WTC11 (cell line): ENCODE measurements around the gene PDLIM4. TPM values are rescaled to one million over a fixed set of nuclear protein-coding genes. Genes with fewer than 3 reads are reported as not detected.
A peak's percentile ranks its signal among the peaks of the same experiment; 100 is the strongest.

Source experiments
- ATAC-seq: fragments of 200-7000 bp; cut with Tn5 transposase; 2 replicates; pipeline ENCODE4 v1.10.0; 2021; ENCODE audit warnings: mild to moderate bottlenecking, moderate library complexity
- CTCF ChIA-PET: fragments of 300-600 bp; sonication (Branson Sonifier 250); formaldehyde crosslinking; loops from one replicate; lab custom pipeline; 2021; ENCODE audit warnings: antibody characterized with exemption; lab: Charles Lee
- POLR2A ChIA-PET: fragments of 350-600 bp; sonication (Branson Sonifier 250); formaldehyde crosslinking; loops from one replicate; lab custom pipeline; 2021; ENCODE audit warnings: antibody characterized with exemption; lab: Charles Lee
- DNase-seq: peaks from one replicate; pipeline ENCODE4 v3.0.0; 2021; ENCODE audit warnings: low spot score
- H3K27ac Mint-ChIP-seq: 2 replicates; pipeline ENCODE4 v1.8.0; 2021; ENCODE audit warnings: mixed read lengths
- H3K27me3 Mint-ChIP-seq: 2 replicates; pipeline ENCODE4 v1.8.0; 2021; ENCODE audit warnings: low read depth, mild to moderate bottlenecking, moderate library complexity, mixed read lengths
- H3K36me3 Mint-ChIP-seq: 2 replicates; pipeline ENCODE4 v1.8.0; 2021; ENCODE audit warnings: mixed read lengths
- H3K4me1 Mint-ChIP-seq: 2 replicates; pipeline ENCODE4 v1.8.0; 2022; ENCODE audit warnings: mixed read lengths
- H3K4me3 Mint-ChIP-seq: 2 replicates; pipeline ENCODE4 v1.8.0; 2021; ENCODE audit warnings: mild to moderate bottlenecking, moderate library complexity, mixed read lengths
- H3K9me3 Mint-ChIP-seq: 2 replicates; pipeline ENCODE4 v1.8.0; 2021; ENCODE audit warnings: mixed read lengths
- CBFB ChIP-seq: sonication (generic); formaldehyde crosslinking; IDR thresholded peaks from 2 replicates; pipeline ENCODE4 v1.8.1; 2022; ENCODE audit warnings: mild to moderate bottlenecking, low read depth, missing genetic modification reagents
- CREB1 ChIP-seq: sonication (generic); formaldehyde crosslinking; IDR thresholded peaks from 2 replicates; pipeline ENCODE4 v1.8.0; 2023; ENCODE audit warnings: mild to moderate bottlenecking, missing genetic modification reagents
- CREM ChIP-seq: sonication (generic); formaldehyde crosslinking; IDR thresholded peaks from 2 replicates; pipeline ENCODE4 v1.8.1; 2022; ENCODE audit warnings: mild to moderate bottlenecking, missing genetic modification reagents, moderate library complexity
- EMX1 ChIP-seq: fragments of 250-450 bp; sonication (Bioruptor Pico); IDR thresholded peaks from 2 replicates; pipeline ENCODE4 v1.8.0; 2021; ENCODE audit warnings: mild to moderate bottlenecking
- ETV6 ChIP-seq: sonication (generic); formaldehyde crosslinking; IDR thresholded peaks from 2 replicates; pipeline ENCODE4 v1.8.1; 2022; ENCODE audit warnings: mild to moderate bottlenecking, missing genetic modification reagents
- GABPB1 ChIP-seq: sonication (generic); formaldehyde crosslinking; IDR thresholded peaks from 2 replicates; pipeline ENCODE4 v1.8.1; 2023; ENCODE audit warnings: mild to moderate bottlenecking, missing genetic modification reagents
- GTF2I ChIP-seq: fragments of 250-450 bp; sonication (Bioruptor Pico); conservative IDR thresholded peaks from 2 replicates; pipeline ENCODE4 v1.4.0; 2021; ENCODE audit warnings: mild to moderate bottlenecking
- JAZF1 ChIP-seq: fragments of 250-450 bp; sonication (Bioruptor Pico); IDR thresholded peaks from 2 replicates; pipeline ENCODE4 v1.9.0; 2021; ENCODE audit warnings: moderate library complexity, mild to moderate bottlenecking, inconsistent platforms
- MXD4 ChIP-seq: fragments of 250-450 bp; sonication (Bioruptor Pico); IDR thresholded peaks from 2 replicates; pipeline ENCODE4 v1.8.0; 2021; ENCODE audit warnings: mild to moderate bottlenecking, moderate library complexity, borderline replicate concordance
- MYBL2 ChIP-seq: sonication (generic); formaldehyde crosslinking; IDR thresholded peaks from 2 replicates; pipeline ENCODE4 v1.8.1; 2023; ENCODE audit warnings: mild to moderate bottlenecking, moderate library complexity, missing genetic modification reagents
- OVOL2 ChIP-seq: fragments of 250-450 bp; sonication (Bioruptor Pico); IDR thresholded peaks from 2 replicates; pipeline ENCODE4 v1.9.0; 2021; ENCODE audit warnings: mild to moderate bottlenecking, borderline replicate concordance
- PRRX2 ChIP-seq: fragments of 250-450 bp; sonication (Bioruptor Pico); IDR thresholded peaks from 2 replicates; pipeline ENCODE4 v1.8.0; 2021; ENCODE audit warnings: mild to moderate bottlenecking
- SMAD3 ChIP-seq: sonication (generic); formaldehyde crosslinking; IDR thresholded peaks from 2 replicates; pipeline ENCODE4 v1.8.0; 2022; ENCODE audit warnings: missing genetic modification reagents, mild to moderate bottlenecking, borderline replicate concordance
- SMAD4 ChIP-seq: sonication (generic); formaldehyde crosslinking; IDR thresholded peaks from 2 replicates; pipeline ENCODE4 v1.8.0; 2022; ENCODE audit warnings: mild to moderate bottlenecking, missing genetic modification reagents
- SOX15 ChIP-seq: fragments of 250-450 bp; sonication (Bioruptor Pico); IDR thresholded peaks from 2 replicates; pipeline ENCODE4 v1.9.0; 2021; ENCODE audit warnings: mild to moderate bottlenecking
- ZNF121 ChIP-seq: sonication (generic); formaldehyde crosslinking; IDR thresholded peaks from 2 replicates; pipeline ENCODE4 v1.8.0; 2023; ENCODE audit warnings: missing genetic modification reagents
- ZNF219 ChIP-seq: sonication (generic); formaldehyde crosslinking; IDR thresholded peaks from 2 replicates; pipeline ENCODE4 v1.8.0; 2023; ENCODE audit warnings: missing genetic modification reagents, mild to moderate bottlenecking, borderline replicate concordance
- ZNF317 ChIP-seq: sonication (generic); formaldehyde crosslinking; IDR thresholded peaks from 2 replicates; pipeline ENCODE4 v1.8.1; 2023; ENCODE audit warnings: low read depth, mild to moderate bottlenecking, moderate library complexity, missing genetic modification reagents, borderline replicate concordance
- total RNA-seq: library from RNA; stranded (reverse); gene quantifications from 3 replicates; pipeline ENCODE4 v1.2.3, GENCODE V29; 2021
- TF ChIP-seq, protein P1 (sequence below): sonication (generic); formaldehyde crosslinking; IDR thresholded peaks from 2 replicates; pipeline ENCODE4 v1.8.1; 2023; ENCODE audit warnings: mild to moderate bottlenecking, moderate library complexity, missing genetic modification reagents
- TF ChIP-seq, protein P2 (sequence below): fragments of 250-450 bp; sonication (Bioruptor Pico); IDR thresholded peaks from 2 replicates; pipeline ENCODE4 v1.9.0; 2021; ENCODE audit warnings: moderate library complexity, mild to moderate bottlenecking, inconsistent platforms, borderline replicate concordance
- TF ChIP-seq, protein P3 (sequence below): sonication (generic); formaldehyde crosslinking; IDR thresholded peaks from 2 replicates; pipeline ENCODE4 v1.8.1; 2022; ENCODE audit warnings: mild to moderate bottlenecking, moderate library complexity, missing genetic modification reagents
- TF ChIP-seq, protein P4 (sequence below): sonication (generic); formaldehyde crosslinking; IDR thresholded peaks from 2 replicates; pipeline ENCODE4 v1.8.0; 2022; ENCODE audit warnings: mild to moderate bottlenecking, missing genetic modification reagents
- TF ChIP-seq, protein P5 (sequence below): fragments of 250-450 bp; sonication (Bioruptor Pico); IDR thresholded peaks from 2 replicates; pipeline ENCODE4 v1.9.0; 2021; ENCODE audit warnings: mild to moderate bottlenecking
- TF ChIP-seq, protein P6 (sequence below): sonication (generic); formaldehyde crosslinking; IDR thresholded peaks from 2 replicates; pipeline ENCODE4 v1.8.1; 2023; ENCODE audit warnings: mild to moderate bottlenecking, missing genetic modification reagents, moderate library complexity
- TF ChIP-seq, protein P7 (sequence below): sonication (generic); formaldehyde crosslinking; IDR thresholded peaks from 2 replicates; pipeline ENCODE4 v1.8.0; 2023; ENCODE audit warnings: mild to moderate bottlenecking, missing genetic modification reagents

PDLIM4 gene
- total RNA-seq, 1 experiment from 2014 or later = 11.4 TPM

DNA sequence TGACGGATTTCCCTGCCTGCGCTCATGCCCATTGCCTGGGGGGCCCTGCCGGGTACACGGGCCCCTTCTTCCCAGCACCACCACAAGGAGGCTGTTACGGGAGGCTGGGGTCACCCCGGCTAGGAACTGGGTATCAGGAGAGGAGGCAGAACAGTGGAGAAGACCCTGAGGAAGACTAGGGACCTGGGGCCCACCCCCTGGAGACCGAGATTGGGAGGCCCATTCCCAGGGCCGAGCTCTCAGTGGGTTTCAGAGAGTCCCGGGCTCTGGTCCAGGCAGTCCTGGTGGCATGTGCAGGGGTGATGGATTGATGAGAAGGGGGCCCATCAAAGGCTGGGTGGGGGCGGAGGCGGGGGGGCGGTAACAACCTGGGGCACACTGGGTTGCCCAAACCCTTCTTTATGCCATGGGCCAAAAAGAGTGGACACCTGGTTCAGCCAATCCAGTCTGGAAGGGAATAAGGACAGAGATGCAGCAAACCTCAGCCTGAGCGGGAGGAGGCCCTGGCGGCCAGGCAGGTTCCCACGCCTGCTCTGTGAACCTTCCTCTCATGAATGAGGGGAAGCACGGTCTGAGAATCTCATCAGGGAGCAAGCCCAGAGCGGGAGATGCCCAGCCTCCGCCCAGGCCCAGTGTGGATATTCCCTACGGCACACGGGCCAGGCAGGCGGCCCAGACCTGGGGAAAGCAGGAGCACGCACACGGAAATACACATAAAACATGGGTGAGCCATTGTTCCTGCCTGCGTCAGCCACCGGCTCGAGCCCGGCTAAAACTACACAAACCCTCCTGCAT, 29.1 kb upstream of the PDLIM4 start:
- peaks cover 41% of the 10 kb centered on the region for H3K27me3 Mint-ChIP-seq
- H3K36me3 Mint-ChIP-seq = no peaks in the 10 kb centered on the region
- no peak for DNase-seq
- H3K9me3 Mint-ChIP-seq = no peaks in the 10 kb centered on the region
- TF ChIP-seq, protein P1, sequence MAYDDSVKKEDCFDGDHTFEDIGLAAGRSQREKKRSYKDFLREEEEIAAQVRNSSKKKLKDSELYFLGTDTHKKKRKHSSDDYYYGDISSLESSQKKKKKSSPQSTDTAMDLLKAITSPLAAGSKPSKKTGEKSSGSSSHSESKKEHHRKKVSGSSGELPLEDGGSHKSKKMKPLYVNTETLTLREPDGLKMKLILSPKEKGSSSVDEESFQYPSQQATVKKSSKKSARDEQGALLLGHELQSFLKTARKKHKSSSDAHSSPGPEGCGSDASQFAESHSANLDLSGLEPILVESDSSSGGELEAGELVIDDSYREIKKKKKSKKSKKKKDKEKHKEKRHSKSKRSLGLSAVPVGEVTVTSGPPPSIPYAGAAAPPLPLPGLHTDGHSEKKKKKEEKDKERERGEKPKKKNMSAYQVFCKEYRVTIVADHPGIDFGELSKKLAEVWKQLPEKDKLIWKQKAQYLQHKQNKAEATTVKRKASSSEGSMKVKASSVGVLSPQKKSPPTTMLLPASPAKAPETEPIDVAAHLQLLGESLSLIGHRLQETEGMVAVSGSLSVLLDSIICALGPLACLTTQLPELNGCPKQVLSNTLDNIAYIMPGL (CRISPR knock-in tag) = no peak
- TF ChIP-seq MYBL2 (CRISPR knock-in tag) (no peak), PRRX2 (CRISPR knock-in tag) (no peak), ZNF317 (CRISPR knock-in tag) (no peak), ZNF219 (CRISPR knock-in tag) (no peak), SMAD3 (CRISPR knock-in tag) (no peak), CREM (no peak), CREB1 (CRISPR knock-in tag) (no peak), SOX15 (CRISPR knock-in tag) (no peak), GABPB1 (CRISPR knock-in tag) (no peak)
- TF ChIP-seq, protein P2, sequence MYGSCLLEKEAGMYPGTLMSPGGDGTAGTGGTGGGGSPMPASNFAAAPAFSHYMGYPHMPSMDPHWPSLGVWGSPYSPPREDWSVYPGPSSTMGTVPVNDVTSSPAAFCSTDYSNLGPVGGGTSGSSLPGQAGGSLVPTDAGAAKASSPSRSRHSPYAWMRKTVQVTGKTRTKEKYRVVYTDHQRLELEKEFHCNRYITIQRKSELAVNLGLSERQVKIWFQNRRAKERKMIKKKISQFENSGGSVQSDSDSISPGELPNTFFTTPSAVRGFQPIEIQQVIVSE (CRISPR knock-in tag) = no peak
- TF ChIP-seq, protein P3, sequence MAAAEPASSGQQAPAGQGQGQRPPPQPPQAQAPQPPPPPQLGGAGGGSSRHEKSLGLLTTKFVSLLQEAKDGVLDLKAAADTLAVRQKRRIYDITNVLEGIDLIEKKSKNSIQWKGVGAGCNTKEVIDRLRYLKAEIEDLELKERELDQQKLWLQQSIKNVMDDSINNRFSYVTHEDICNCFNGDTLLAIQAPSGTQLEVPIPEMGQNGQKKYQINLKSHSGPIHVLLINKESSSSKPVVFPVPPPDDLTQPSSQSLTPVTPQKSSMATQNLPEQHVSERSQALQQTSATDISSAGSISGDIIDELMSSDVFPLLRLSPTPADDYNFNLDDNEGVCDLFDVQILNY = no peak
- TF ChIP-seq, protein P4, sequence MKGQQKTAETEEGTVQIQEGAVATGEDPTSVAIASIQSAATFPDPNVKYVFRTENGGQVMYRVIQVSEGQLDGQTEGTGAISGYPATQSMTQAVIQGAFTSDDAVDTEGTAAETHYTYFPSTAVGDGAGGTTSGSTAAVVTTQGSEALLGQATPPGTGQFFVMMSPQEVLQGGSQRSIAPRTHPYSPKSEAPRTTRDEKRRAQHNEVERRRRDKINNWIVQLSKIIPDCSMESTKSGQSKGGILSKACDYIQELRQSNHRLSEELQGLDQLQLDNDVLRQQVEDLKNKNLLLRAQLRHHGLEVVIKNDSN (CRISPR knock-in tag) = no peak
- TF ChIP-seq, protein P5, sequence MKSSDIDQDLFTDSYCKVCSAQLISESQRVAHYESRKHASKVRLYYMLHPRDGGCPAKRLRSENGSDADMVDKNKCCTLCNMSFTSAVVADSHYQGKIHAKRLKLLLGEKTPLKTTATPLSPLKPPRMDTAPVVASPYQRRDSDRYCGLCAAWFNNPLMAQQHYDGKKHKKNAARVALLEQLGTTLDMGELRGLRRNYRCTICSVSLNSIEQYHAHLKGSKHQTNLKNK (CRISPR knock-in tag) = no peak
- TF ChIP-seq, all 79 proteins: peak for 0
- CTCF ChIA-PET = interaction anchor here (0.6 to 3.9 kb wide), 13 partner anchors 10 to 431 kb away, joined by 3 to 55 read pairs (median 4); partner anchors contain the start of genes FNIP1 and PDLIM4
- H3K27ac Mint-ChIP-seq = no peak overlapping the region
- peaks cover 23% of the 10 kb centered on the region for H3K4me1 Mint-ChIP-seq
- ATAC-seq = no peak
- POLR2A ChIA-PET = interaction anchor here (0.8 to 1.0 kb wide), 2 partner anchors 10 to 34 kb away, joined by 3 to 4 read pairs; no protein-coding TSS in a partner anchor
- H3K4me3 Mint-ChIP-seq = peak overlapping the region; percentile 61

DNA sequence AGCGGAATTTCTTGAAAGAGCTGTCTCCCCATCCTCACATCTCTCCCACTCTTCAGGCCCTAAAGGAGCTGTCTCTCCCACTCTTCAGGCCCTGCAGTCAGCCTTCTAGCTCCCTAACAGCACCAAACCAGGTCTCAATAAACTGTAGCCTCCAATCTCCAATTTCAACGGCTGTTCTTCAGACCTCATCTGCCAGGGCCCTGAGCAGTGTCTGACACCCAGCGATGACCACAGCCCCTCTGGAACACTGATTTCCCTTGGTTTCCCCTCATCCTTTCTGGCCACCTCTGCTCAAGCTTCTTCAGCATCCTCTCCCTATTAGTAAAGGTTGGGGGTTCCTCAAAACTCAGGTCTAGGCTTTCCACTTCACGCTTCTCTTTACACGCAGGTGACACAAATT, 28.3 kb upstream of the PDLIM4 start:
- Mint-ChIP-seq H3K36me3 (no peaks in the 10 kb centered on the region), H3K27me3 (peaks cover 41% of the 10 kb centered on the region), H3K27ac (no peak overlapping the region), H3K4me1 (peaks cover 23% of the 10 kb centered on the region), H3K4me3 (peak overlapping the region; percentile 46), H3K9me3 (no peaks in the 10 kb centered on the region)
- ATAC-seq (no peak), DNase-seq (no peak)
- CTCF ChIA-PET = interaction anchor here (0.6 to 3.9 kb wide), 2 partner anchors 9 to 201 kb away, joined by 4 to 55 read pairs; no protein-coding TSS in a partner anchor
- POLR2A ChIA-PET = no interaction called here
- TF ChIP-seq EMX1 (CRISPR knock-in tag) (no peak), SMAD4 (CRISPR knock-in tag) (no peak), MXD4 (no peak), CBFB (CRISPR knock-in tag) (no peak), CREM (no peak), PRRX2 (CRISPR knock-in tag) (no peak), OVOL2 (CRISPR knock-in tag) (no peak), JAZF1 (CRISPR knock-in tag) (no peak), ZNF317 (CRISPR knock-in tag) (no peak), ZNF121 (CRISPR knock-in tag) (no peak), GTF2I (CRISPR knock-in tag) (no peak), ETV6 (CRISPR knock-in tag) (no peak)
- TF ChIP-seq, protein P6, sequence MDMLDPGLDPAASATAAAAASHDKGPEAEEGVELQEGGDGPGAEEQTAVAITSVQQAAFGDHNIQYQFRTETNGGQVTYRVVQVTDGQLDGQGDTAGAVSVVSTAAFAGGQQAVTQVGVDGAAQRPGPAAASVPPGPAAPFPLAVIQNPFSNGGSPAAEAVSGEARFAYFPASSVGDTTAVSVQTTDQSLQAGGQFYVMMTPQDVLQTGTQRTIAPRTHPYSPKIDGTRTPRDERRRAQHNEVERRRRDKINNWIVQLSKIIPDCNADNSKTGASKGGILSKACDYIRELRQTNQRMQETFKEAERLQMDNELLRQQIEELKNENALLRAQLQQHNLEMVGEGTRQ (CRISPR knock-in tag) = no peak
- TF ChIP-seq, protein P2 (CRISPR knock-in tag) = no peak
- TF ChIP-seq, protein P7, sequence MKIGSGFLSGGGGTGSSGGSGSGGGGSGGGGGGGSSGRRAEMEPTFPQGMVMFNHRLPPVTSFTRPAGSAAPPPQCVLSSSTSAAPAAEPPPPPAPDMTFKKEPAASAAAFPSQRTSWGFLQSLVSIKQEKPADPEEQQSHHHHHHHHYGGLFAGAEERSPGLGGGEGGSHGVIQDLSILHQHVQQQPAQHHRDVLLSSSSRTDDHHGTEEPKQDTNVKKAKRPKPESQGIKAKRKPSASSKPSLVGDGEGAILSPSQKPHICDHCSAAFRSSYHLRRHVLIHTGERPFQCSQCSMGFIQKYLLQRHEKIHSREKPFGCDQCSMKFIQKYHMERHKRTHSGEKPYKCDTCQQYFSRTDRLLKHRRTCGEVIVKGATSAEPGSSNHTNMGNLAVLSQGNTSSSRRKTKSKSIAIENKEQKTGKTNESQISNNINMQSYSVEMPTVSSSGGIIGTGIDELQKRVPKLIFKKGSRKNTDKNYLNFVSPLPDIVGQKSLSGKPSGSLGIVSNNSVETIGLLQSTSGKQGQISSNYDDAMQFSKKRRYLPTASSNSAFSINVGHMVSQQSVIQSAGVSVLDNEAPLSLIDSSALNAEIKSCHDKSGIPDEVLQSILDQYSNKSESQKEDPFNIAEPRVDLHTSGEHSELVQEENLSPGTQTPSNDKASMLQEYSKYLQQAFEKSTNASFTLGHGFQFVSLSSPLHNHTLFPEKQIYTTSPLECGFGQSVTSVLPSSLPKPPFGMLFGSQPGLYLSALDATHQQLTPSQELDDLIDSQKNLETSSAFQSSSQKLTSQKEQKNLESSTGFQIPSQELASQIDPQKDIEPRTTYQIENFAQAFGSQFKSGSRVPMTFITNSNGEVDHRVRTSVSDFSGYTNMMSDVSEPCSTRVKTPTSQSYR (CRISPR knock-in tag) = no peak
